Measurements from ENCODE around the gene RPTOR.

Gene RPTOR

GRCh38 chr17:80936218-80936617 lies 391.6 kb downstream of the RPTOR start:
- H3K27me3 Mint-ChIP-seq: no peaks in the 10 kb centered on the region
- no peak overlapping the region for H3K27ac Mint-ChIP-seq
- peaks cover 28 to 47% of the 10 kb centered on the region in 2 donors for H3K36me3 Mint-ChIP-seq
- no peaks in the 10 kb centered on the region for H3K9me3 Mint-ChIP-seq
- DNase-seq (no peak), ATAC-seq (replicated peaks) (no peak)
- H3K4me1 Mint-ChIP-seq: peaks cover 28 to 48% of the 10 kb centered on the region in 2 donors
- no peak overlapping the region for H3K4me3 Mint-ChIP-seq

GRCh38 chr17:80936723-80937122 lies 392.1 kb downstream of the RPTOR start:
- ATAC-seq (replicated peaks) (no peak), DNase-seq (no peak)
- H3K4me3 Mint-ChIP-seq: no peak overlapping the region
- peaks cover 27 to 47% of the 10 kb centered on the region in 2 donors for H3K36me3 Mint-ChIP-seq
- H3K9me3 Mint-ChIP-seq: no peaks in the 10 kb centered on the region
- no peaks in the 10 kb centered on the region for H3K27me3 Mint-ChIP-seq
- H3K4me1 Mint-ChIP-seq: peaks cover 28 to 53% of the 10 kb centered on the region in 2 donors
- H3K27ac Mint-ChIP-seq: no peak overlapping the region

GRCh38 chr17:80937462-80938381 lies 393.1 kb downstream of the RPTOR start:
- DNase-seq: no peak
- Mint-ChIP-seq H3K36me3 (peaks cover 26 to 48% of the 10 kb centered on the region in 2 donors), H3K4me1 (peaks cover 25 to 55% of the 10 kb centered on the region in 2 donors), H3K27me3 (no peaks in the 10 kb centered on the region), H3K4me3 (no peak overlapping the region), H3K9me3 (no peaks in the 10 kb centered on the region), H3K27ac (peak overlapping the region; percentile 27)
- ATAC-seq (replicated peaks): no peak

- DNase-seq (no peak), ATAC-seq (replicated peaks) (peak; percentile 66 to 83)
- Mint-ChIP-seq H3K4me3 (peak overlapping the region; percentile 22 to 36), H3K4me1 (peaks cover 23 to 52% of the 10 kb centered on the region in 2 donors), H3K36me3 (peaks cover 27 to 51% of the 10 kb centered on the region in 2 donors), H3K9me3 (no peaks in the 10 kb centered on the region), H3K27me3 (no peaks in the 10 kb centered on the region), H3K27ac (no peak overlapping the region)
Observed at GRCh38 chr17:80938556-80938955, 393.9 kb downstream of the RPTOR start.

GRCh38 chr17:80939151-80940145 lies 394.8 kb downstream of the RPTOR start:
- Mint-ChIP-seq H3K27me3 (no peaks in the 10 kb centered on the region), H3K36me3 (peaks cover 31 to 56% of the 10 kb centered on the region in 2 donors), H3K27ac (no peak overlapping the region), H3K9me3 (no peaks in the 10 kb centered on the region), H3K4me3 (no peak overlapping the region), H3K4me1 (peaks cover 22 to 43% of the 10 kb centered on the region in 2 donors)
- no peak for DNase-seq
- ATAC-seq (replicated peaks): no peak

GRCh38 chr17:80940171-80941123 lies 395.8 kb downstream of the RPTOR start:
- H3K27ac Mint-ChIP-seq: peak overlapping the region; percentile 49
- DNase-seq (no peak), ATAC-seq (replicated peaks) (peak; percentile 73 to 74)
- H3K4me1 Mint-ChIP-seq: peaks cover 22 to 41% of the 10 kb centered on the region in 2 donors
- H3K36me3 Mint-ChIP-seq: peaks cover 35 to 58% of the 10 kb centered on the region in 2 donors
- H3K9me3 Mint-ChIP-seq: no peaks in the 10 kb centered on the region
- peak overlapping the region in 1 of 2 donors; percentile 28 for H3K4me3 Mint-ChIP-seq
- H3K27me3 Mint-ChIP-seq: no peaks in the 10 kb centered on the region

GRCh38 chr17:80941171-80941570 lies 396.5 kb downstream of the RPTOR start:
- Mint-ChIP-seq H3K27me3 (no peaks in the 10 kb centered on the region), H3K4me3 (no peak overlapping the region), H3K9me3 (no peaks in the 10 kb centered on the region), H3K36me3 (peaks cover 40 to 61% of the 10 kb centered on the region in 2 donors), H3K27ac (peak overlapping the region; percentile 49), H3K4me1 (peaks cover 22 to 41% of the 10 kb centered on the region in 2 donors)
- no peak for DNase-seq
- ATAC-seq (replicated peaks): peak; percentile 12 to 15

GRCh38 chr17:80941743-80942422 lies 397.2 kb downstream of the RPTOR start:
- ATAC-seq (replicated peaks) (no peak), DNase-seq (no peak)
- Mint-ChIP-seq H3K4me3 (no peak overlapping the region), H3K27ac (peak overlapping the region; percentile 56), H3K36me3 (peaks cover 46 to 67% of the 10 kb centered on the region in 2 donors), H3K9me3 (peaks cover 2 to 4% of the 10 kb centered on the region in 2 donors), H3K4me1 (peaks cover 22 to 41% of the 10 kb centered on the region in 2 donors), H3K27me3 (no peaks in the 10 kb centered on the region)

- Mint-ChIP-seq H3K4me1 (peaks cover 21 to 38% of the 10 kb centered on the region in 2 donors), H3K27ac (no peak overlapping the region), H3K4me3 (no peak overlapping the region), H3K36me3 (peaks cover 47 to 67% of the 10 kb centered on the region in 2 donors), H3K27me3 (no peaks in the 10 kb centered on the region), H3K9me3 (peaks cover 2 to 4% of the 10 kb centered on the region in 2 donors)
- ATAC-seq (replicated peaks) (no peak), DNase-seq (no peak)
Observed at GRCh38 chr17:80942423-80943345, 398.0 kb downstream of the RPTOR start.

GRCh38 chr17:80943346-80944145 lies 398.9 kb downstream of the RPTOR start:
- H3K36me3 Mint-ChIP-seq: peaks cover 53 to 67% of the 10 kb centered on the region in 2 donors
- no peak overlapping the region for H3K27ac Mint-ChIP-seq
- ATAC-seq (replicated peaks) (no peak), DNase-seq (no peak)
- no peaks in the 10 kb centered on the region for H3K27me3 Mint-ChIP-seq
- peaks cover 14 to 34% of the 10 kb centered on the region in 2 donors for H3K4me1 Mint-ChIP-seq
- H3K4me3 Mint-ChIP-seq: no peak overlapping the region
- peaks cover 2 to 4% of the 10 kb centered on the region in 2 donors for H3K9me3 Mint-ChIP-seq

- peaks cover 2 to 4% of the 10 kb centered on the region in 2 donors for H3K9me3 Mint-ChIP-seq
- H3K27ac Mint-ChIP-seq: no peak overlapping the region
- H3K4me3 Mint-ChIP-seq: no peak overlapping the region
- no peaks in the 10 kb centered on the region for H3K27me3 Mint-ChIP-seq
- H3K4me1 Mint-ChIP-seq: peaks cover 10 to 27% of the 10 kb centered on the region in 2 donors
- DNase-seq (no peak), ATAC-seq (replicated peaks) (no peak)
- peaks cover 59 to 65% of the 10 kb centered on the region in 2 donors for H3K36me3 Mint-ChIP-seq
Observed at GRCh38 chr17:80944326-80944725, 399.7 kb downstream of the RPTOR start.

All from stimulated activated naive B cell treated with anti-CD40 and anti-IgM and Interleukin-4, amounts not matched to agents 10 μg/mL and 1 μg/mL and 100 μg/mL, for 72 hours (primary cell).